SK-N-SH (cell line): Measurements from ENCODE around the gene DLEC1.

Experiments used
- JUND ChIP-seq: IDR thresholded peaks from 2 replicates; pipeline ENCODE4 v1.4.0; 2012
- NFIC ChIP-seq: IDR thresholded peaks from 2 replicates; pipeline ENCODE4 v1.4.0; 2012; ENCODE audit warnings: borderline replicate concordance
- PBX3 ChIP-seq: IDR thresholded peaks from 2 replicates; pipeline ENCODE4; 2012
- RAD21 ChIP-seq: IDR thresholded peaks from 2 replicates; pipeline ENCODE4 v1.6.1; 2012; ENCODE audit warnings: mild to moderate bottlenecking, low read length
- RFX5 ChIP-seq: IDR thresholded peaks from 2 replicates; pipeline ENCODE4 v1.6.1; 2012; ENCODE audit warnings: mild to moderate bottlenecking, improper control_type of control experiment, low read length
- RXRA ChIP-seq: IDR thresholded peaks from 2 replicates; pipeline ENCODE4 v1.4.0; 2012; ENCODE audit warnings: low read depth, mild to moderate bottlenecking, borderline replicate concordance
- YY1 ChIP-seq: IDR thresholded peaks from 2 replicates; pipeline ENCODE4 v1.4.0; 2012; ENCODE audit warnings: low read depth, mild to moderate bottlenecking
- TF ChIP-seq, protein P1 (sequence below): fragments of 200-600 bp; sonication (generic); IDR thresholded peaks from 2 replicates; pipeline ENCODE4 v1.6.1; 2017; ENCODE audit warnings: antibody characterized with exemption, mild to moderate bottlenecking, moderate library complexity
- TF ChIP-seq, protein P2 (sequence below): IDR thresholded peaks from 2 replicates; pipeline ENCODE4 v1.4.0; 2012; ENCODE audit warnings: low read depth, borderline replicate concordance

GRCh38 chr3:38004415-38005075, 34.5 kb upstream of the DLEC1 start:
- TF ChIP-seq, protein P1, sequence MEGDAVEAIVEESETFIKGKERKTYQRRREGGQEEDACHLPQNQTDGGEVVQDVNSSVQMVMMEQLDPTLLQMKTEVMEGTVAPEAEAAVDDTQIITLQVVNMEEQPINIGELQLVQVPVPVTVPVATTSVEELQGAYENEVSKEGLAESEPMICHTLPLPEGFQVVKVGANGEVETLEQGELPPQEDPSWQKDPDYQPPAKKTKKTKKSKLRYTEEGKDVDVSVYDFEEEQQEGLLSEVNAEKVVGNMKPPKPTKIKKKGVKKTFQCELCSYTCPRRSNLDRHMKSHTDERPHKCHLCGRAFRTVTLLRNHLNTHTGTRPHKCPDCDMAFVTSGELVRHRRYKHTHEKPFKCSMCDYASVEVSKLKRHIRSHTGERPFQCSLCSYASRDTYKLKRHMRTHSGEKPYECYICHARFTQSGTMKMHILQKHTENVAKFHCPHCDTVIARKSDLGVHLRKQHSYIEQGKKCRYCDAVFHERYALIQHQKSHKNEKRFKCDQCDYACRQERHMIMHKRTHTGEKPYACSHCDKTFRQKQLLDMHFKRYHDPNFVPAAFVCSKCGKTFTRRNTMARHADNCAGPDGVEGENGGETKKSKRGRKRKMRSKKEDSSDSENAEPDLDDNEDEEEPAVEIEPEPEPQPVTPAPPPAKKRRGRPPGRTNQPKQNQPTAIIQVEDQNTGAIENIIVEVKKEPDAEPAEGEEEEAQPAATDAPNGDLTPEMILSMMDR: peak; percentile 62
- TF ChIP-seq NFIC: no peak
- no peak for TF ChIP-seq RFX5
- TF ChIP-seq PBX3: no peak
- no peak for TF ChIP-seq RXRA
- TF ChIP-seq, protein P2, sequence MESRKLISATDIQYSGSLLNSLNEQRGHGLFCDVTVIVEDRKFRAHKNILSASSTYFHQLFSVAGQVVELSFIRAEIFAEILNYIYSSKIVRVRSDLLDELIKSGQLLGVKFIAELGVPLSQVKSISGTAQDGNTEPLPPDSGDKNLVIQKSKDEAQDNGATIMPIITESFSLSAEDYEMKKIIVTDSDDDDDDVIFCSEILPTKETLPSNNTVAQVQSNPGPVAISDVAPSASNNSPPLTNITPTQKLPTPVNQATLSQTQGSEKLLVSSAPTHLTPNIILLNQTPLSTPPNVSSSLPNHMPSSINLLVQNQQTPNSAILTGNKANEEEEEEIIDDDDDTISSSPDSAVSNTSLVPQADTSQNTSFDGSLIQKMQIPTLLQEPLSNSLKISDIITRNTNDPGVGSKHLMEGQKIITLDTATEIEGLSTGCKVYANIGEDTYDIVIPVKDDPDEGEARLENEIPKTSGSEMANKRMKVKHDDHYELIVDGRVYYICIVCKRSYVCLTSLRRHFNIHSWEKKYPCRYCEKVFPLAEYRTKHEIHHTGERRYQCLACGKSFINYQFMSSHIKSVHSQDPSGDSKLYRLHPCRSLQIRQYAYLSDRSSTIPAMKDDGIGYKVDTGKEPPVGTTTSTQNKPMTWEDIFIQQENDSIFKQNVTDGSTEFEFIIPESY: no peak
- TF ChIP-seq JUND: no peak
- TF ChIP-seq RAD21: peak; percentile 64
- no peak for TF ChIP-seq YY1
